ENCODE measurements around the gene NLGN3. TPM values are rescaled to one million over a fixed set of nuclear protein-coding genes. Genes with fewer than 3 reads are reported as not detected.
A peak's percentile ranks its signal among the peaks of the same experiment; 100 is the strongest.

The NLGN3 gene
- polyA plus RNA-seq, 4 donors: 0.27 to 1.2 (median 0.62) TPM

GRCh38 chrX:71169586-71169985 is 24.9 kb downstream of the NLGN3 start:
- Histone ChIP-seq H3K9me3 (ENCODE audit: control insufficient read depth in 2 of 2, insufficient read depth in 1 of 2, low read depth in 1 of 2, low read length in 1 of 2) (no peaks in the 10 kb centered on the region), H3K36me3 (ENCODE audit: control insufficient read depth in 3 of 3, insufficient read depth in 2 of 3, low read depth in 1 of 3, low read length in 3 of 3) (peaks cover 0 to 5% (median 0%) of the 10 kb centered on the region in 3 donors), H3K27me3 (ENCODE audit: control insufficient read depth in 3 of 3, insufficient read depth in 3 of 3, low read length in 3 of 3) (no peaks in the 10 kb centered on the region), H3K4me1 (ENCODE audit: control insufficient read depth in 3 of 3, insufficient read depth in 2 of 3, low read depth in 1 of 3, low read length in 2 of 3) (no peaks in the 10 kb centered on the region), H3K27ac (ENCODE audit: low read depth in 1 of 3, low read length in 2 of 3) (no peak overlapping the region), H3K4me3 (ENCODE audit: low read depth in 1 of 3, low read length in 3 of 3) (no peak overlapping the region)
- WGBS, 3 donors: 91 to 95% (median 92%) methylated on average over 9 to 22 of the region's 22 CpGs
- FAIRE-seq: no peak
- DNase-seq: no peak

GRCh38 chrX:71170660-71171059 is 26.0 kb downstream of the NLGN3 start:
- Histone ChIP-seq H3K4me3 (ENCODE audit: low read depth in 1 of 3, low read length in 3 of 3) (no peak overlapping the region), H3K27ac (ENCODE audit: low read depth in 1 of 3, low read length in 2 of 3) (no peak overlapping the region), H3K4me1 (ENCODE audit: control insufficient read depth in 3 of 3, insufficient read depth in 2 of 3, low read depth in 1 of 3, low read length in 2 of 3) (no peaks in the 10 kb centered on the region), H3K36me3 (ENCODE audit: control insufficient read depth in 3 of 3, insufficient read depth in 2 of 3, low read depth in 1 of 3, low read length in 3 of 3) (peaks cover 0 to 2% (median 0%) of the 10 kb centered on the region in 3 donors), H3K9me3 (ENCODE audit: control insufficient read depth in 2 of 2, insufficient read depth in 1 of 2, low read depth in 1 of 2, low read length in 1 of 2) (no peaks in the 10 kb centered on the region), H3K27me3 (ENCODE audit: control insufficient read depth in 3 of 3, insufficient read depth in 3 of 3, low read length in 3 of 3) (no peaks in the 10 kb centered on the region)
- FAIRE-seq (no peak), DNase-seq (no peak)
- 74 to 89% (median 87%) methylated on average over 4 to 5 of the region's 5 CpGs for WGBS, 3 donors

GRCh38 chrX:71171110-71171801 is 26.6 kb downstream of the NLGN3 start:
- Histone ChIP-seq H3K9me3 (ENCODE audit: control insufficient read depth in 2 of 2, insufficient read depth in 1 of 2, low read depth in 1 of 2, low read length in 1 of 2) (no peaks in the 10 kb centered on the region), H3K27me3 (ENCODE audit: control insufficient read depth in 3 of 3, insufficient read depth in 3 of 3, low read length in 3 of 3) (no peaks in the 10 kb centered on the region), H3K4me1 (ENCODE audit: control insufficient read depth in 3 of 3, insufficient read depth in 2 of 3, low read depth in 1 of 3, low read length in 2 of 3) (no peaks in the 10 kb centered on the region), H3K27ac (ENCODE audit: low read depth in 1 of 3, low read length in 2 of 3) (no peak overlapping the region), H3K4me3 (ENCODE audit: low read depth in 1 of 3, low read length in 3 of 3) (no peak overlapping the region), H3K36me3 (ENCODE audit: control insufficient read depth in 3 of 3, insufficient read depth in 2 of 3, low read depth in 1 of 3, low read length in 3 of 3) (peaks cover 0 to 2% (median 0%) of the 10 kb centered on the region in 3 donors)
- DNase-seq: peak in 1 of 2 donors; percentile 39
- FAIRE-seq: no peak
- WGBS, 3 donors: 56 to 72% (median 65%) methylated on average over 11 to 12 of the region's 12 CpGs

DNA sequence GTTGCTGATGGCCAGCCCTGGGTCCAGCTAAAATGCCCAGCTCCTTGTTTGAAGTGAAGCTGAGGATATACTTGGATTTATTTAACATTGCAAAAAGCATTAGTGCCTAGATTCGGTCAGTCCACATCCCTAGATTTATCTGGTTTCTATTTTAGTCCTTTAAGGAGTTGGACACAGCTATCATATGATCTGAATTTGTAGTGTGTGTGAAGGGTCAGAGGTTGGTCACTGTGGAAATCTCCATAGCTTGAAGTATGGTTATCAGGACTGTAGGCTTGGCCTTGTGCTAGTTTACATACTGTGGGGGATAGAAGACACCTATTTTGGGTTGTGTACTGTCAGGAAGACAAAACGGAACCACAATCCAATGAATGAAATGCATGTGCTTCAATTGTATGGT is 28.8 kb downstream of the NLGN3 start:
- Histone ChIP-seq H3K27me3 (ENCODE audit: control insufficient read depth in 3 of 3, insufficient read depth in 3 of 3, low read length in 3 of 3) (no peaks in the 10 kb centered on the region), H3K9me3 (ENCODE audit: control insufficient read depth in 2 of 2, insufficient read depth in 1 of 2, low read depth in 1 of 2, low read length in 1 of 2) (no peaks in the 10 kb centered on the region), H3K4me1 (ENCODE audit: control insufficient read depth in 3 of 3, insufficient read depth in 2 of 3, low read depth in 1 of 3, low read length in 2 of 3) (no peaks in the 10 kb centered on the region), H3K4me3 (ENCODE audit: low read depth in 1 of 3, low read length in 3 of 3) (no peak overlapping the region), H3K27ac (ENCODE audit: low read depth in 1 of 3, low read length in 2 of 3) (no peak overlapping the region), H3K36me3 (ENCODE audit: control insufficient read depth in 3 of 3, insufficient read depth in 2 of 3, low read depth in 1 of 3, low read length in 3 of 3) (no peaks in the 10 kb centered on the region)
- DNase-seq (no peak), FAIRE-seq (no peak)
- 68 to 89% (median 89%) methylated on average over 2 of the region's 2 CpGs for WGBS, 3 donors

DNA sequence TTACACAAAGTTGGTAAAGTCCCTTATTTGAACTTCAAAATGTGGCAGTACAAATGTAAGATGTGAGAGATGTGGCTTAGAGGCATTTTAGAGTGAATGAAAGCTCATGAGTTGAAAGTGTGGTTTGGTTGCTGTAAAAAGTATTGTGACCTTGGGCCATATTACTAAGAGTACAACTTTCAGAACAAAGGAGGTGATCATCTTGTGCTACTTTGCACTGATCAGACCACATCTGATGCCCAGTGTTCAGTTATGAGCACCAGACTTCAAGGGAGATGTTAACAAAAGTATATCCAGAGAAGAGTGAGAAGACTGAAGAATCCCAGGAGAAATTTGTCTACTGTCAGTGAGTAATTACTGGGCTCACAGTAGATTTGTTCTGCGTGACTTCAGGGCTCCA is 30.2 kb downstream of the NLGN3 start:
- H3K36me3 ChIP-seq (ENCODE audit: control insufficient read depth in 3 of 3, insufficient read depth in 2 of 3, low read depth in 1 of 3, low read length in 3 of 3): no peaks in the 10 kb centered on the region
- no peak overlapping the region for H3K4me3 ChIP-seq (ENCODE audit: low read depth in 1 of 3, low read length in 3 of 3)
- 79 to 100% (median 82%) methylated on average over 1 of the region's 1 CpG for WGBS, 3 donors
- H3K9me3 ChIP-seq (ENCODE audit: control insufficient read depth in 2 of 2, insufficient read depth in 1 of 2, low read depth in 1 of 2, low read length in 1 of 2): no peaks in the 10 kb centered on the region
- no peak for FAIRE-seq
- DNase-seq: no peak
- H3K4me1 ChIP-seq (ENCODE audit: control insufficient read depth in 3 of 3, insufficient read depth in 2 of 3, low read depth in 1 of 3, low read length in 2 of 3): no peaks in the 10 kb centered on the region
- H3K27me3 ChIP-seq (ENCODE audit: control insufficient read depth in 3 of 3, insufficient read depth in 3 of 3, low read length in 3 of 3): no peaks in the 10 kb centered on the region
- H3K27ac ChIP-seq (ENCODE audit: low read depth in 1 of 3, low read length in 2 of 3): no peak overlapping the region

DNA sequence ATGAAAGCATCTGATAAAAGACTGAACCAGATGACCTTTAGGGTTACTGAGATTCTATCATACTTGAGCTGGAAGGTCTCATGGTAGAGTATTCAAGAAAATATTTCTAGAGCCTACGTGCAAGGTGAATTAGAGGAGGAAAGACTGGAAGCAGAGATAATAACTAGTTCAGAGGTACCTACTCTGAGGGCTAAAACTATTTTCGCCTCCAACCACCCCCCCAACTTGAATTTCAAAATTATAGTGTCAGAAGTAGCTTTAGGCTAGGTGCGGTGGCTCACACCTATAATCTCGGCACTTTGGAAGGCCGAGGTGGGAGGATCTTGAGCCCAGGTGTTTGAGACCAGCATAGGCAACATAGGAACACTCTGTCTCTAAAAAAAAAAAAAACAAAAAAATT is 30.9 kb downstream of the NLGN3 start:
- 86 to 95% (median 87%) methylated on average over 5 of the region's 5 CpGs for WGBS, 3 donors
- DNase-seq (no peak), FAIRE-seq (no peak)
- no peak overlapping the region for H3K27ac ChIP-seq (ENCODE audit: low read depth in 1 of 3, low read length in 2 of 3)
- no peaks in the 10 kb centered on the region for H3K27me3 ChIP-seq (ENCODE audit: control insufficient read depth in 3 of 3, insufficient read depth in 3 of 3, low read length in 3 of 3)
- no peaks in the 10 kb centered on the region for H3K9me3 ChIP-seq (ENCODE audit: control insufficient read depth in 2 of 2, insufficient read depth in 1 of 2, low read depth in 1 of 2, low read length in 1 of 2)
- no peaks in the 10 kb centered on the region for H3K4me1 ChIP-seq (ENCODE audit: control insufficient read depth in 3 of 3, insufficient read depth in 2 of 3, low read depth in 1 of 3, low read length in 2 of 3)
- no peak overlapping the region for H3K4me3 ChIP-seq (ENCODE audit: low read depth in 1 of 3, low read length in 3 of 3)
- H3K36me3 ChIP-seq (ENCODE audit: control insufficient read depth in 3 of 3, insufficient read depth in 2 of 3, low read depth in 1 of 3, low read length in 3 of 3): no peaks in the 10 kb centered on the region

- Histone ChIP-seq H3K4me1 (ENCODE audit: control insufficient read depth in 3 of 3, insufficient read depth in 2 of 3, low read depth in 1 of 3, low read length in 2 of 3) (peaks cover 0 to 6% (median 0%) of the 10 kb centered on the region in 3 donors), H3K36me3 (ENCODE audit: control insufficient read depth in 3 of 3, insufficient read depth in 2 of 3, low read depth in 1 of 3, low read length in 3 of 3) (no peaks in the 10 kb centered on the region), H3K27ac (ENCODE audit: low read depth in 1 of 3, low read length in 2 of 3) (no peak overlapping the region), H3K27me3 (ENCODE audit: control insufficient read depth in 3 of 3, insufficient read depth in 3 of 3, low read length in 3 of 3) (no peaks in the 10 kb centered on the region), H3K4me3 (ENCODE audit: low read depth in 1 of 3, low read length in 3 of 3) (no peak overlapping the region), H3K9me3 (ENCODE audit: control insufficient read depth in 2 of 2, insufficient read depth in 1 of 2, low read depth in 1 of 2, low read length in 1 of 2) (no peaks in the 10 kb centered on the region)
- DNase-seq: no peak
- 49 to 66% (median 58%) methylated on average over 3 of the region's 3 CpGs for WGBS, 3 donors
- FAIRE-seq: no peak
These were observed 32.7 kb downstream of the NLGN3 start for GRCh38 chrX:71177327-71177726.

DNA sequence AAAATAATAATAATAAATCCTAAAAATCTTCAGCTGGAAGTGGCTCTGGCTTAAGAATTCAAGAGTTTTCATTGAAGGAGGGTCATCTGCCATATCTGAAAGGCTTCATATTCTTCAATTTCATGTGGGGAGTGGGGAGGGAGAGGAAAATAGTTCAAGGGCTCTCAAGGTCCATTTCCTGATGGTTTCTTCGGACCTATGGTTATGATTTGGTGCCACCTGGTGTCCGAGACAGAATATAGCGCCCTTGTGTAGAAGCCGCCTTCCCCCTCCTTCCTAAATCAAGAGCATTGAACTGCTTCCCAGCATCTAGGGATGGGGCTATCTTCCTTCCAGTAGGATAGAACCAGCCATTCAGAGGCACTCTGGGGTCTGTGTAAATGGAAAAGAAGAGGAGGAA is 34.3 kb downstream of the NLGN3 start:
- Histone ChIP-seq H3K4me3 (ENCODE audit: low read depth in 1 of 3, low read length in 3 of 3) (no peak overlapping the region), H3K9me3 (ENCODE audit: control insufficient read depth in 2 of 2, insufficient read depth in 1 of 2, low read depth in 1 of 2, low read length in 1 of 2) (no peaks in the 10 kb centered on the region), H3K27ac (ENCODE audit: low read depth in 1 of 3, low read length in 2 of 3) (no peak overlapping the region), H3K4me1 (ENCODE audit: control insufficient read depth in 3 of 3, insufficient read depth in 2 of 3, low read depth in 1 of 3, low read length in 2 of 3) (peaks cover 0 to 22% (median 0%) of the 10 kb centered on the region in 3 donors), H3K36me3 (ENCODE audit: control insufficient read depth in 3 of 3, insufficient read depth in 2 of 3, low read depth in 1 of 3, low read length in 3 of 3) (no peaks in the 10 kb centered on the region), H3K27me3 (ENCODE audit: control insufficient read depth in 3 of 3, insufficient read depth in 3 of 3, low read length in 3 of 3) (no peaks in the 10 kb centered on the region)
- WGBS, 3 donors: 0 to 1% (median 1%) methylated on average over 4 of the region's 4 CpGs
- FAIRE-seq: no peak
- DNase-seq: peak; percentile 66 to 67

All from small intestine (tissue), 7 donors.